ENCODE results near the gene C5orf52.

DNA sequence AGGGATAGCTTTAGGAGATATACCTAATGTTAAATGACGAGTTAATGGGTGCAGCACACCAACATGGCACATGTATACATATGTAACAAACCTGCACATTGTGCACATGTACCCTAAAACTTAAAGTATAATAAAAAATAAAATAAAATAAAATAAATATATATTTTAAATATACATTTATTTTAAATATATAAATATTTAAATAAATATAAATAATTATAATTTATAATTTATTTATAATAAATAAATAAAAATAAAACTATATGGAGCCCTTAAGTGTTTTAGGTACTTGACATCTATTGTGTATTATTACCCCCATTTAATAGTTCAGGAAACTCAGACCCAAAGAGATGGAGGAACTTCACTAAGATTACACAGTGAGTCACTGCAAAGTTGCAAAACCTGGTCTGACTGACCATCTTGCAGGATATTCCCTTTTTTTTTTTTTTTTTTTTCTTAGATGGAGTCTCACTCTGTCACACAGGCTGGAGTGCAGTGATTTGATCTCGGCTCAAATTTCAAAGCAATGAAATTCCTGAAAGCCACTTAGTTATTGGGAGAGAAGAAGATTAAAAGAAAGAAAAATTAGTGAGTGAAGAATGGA lies 5.8 kb upstream of the C5orf52 start:
- TF ChIP-seq EZH2 (IDR thresholded peaks at IDR 0.05; ENCODE audit: borderline replicate concordance, low read length) = no peak
- TF ChIP-seq, protein P1, sequence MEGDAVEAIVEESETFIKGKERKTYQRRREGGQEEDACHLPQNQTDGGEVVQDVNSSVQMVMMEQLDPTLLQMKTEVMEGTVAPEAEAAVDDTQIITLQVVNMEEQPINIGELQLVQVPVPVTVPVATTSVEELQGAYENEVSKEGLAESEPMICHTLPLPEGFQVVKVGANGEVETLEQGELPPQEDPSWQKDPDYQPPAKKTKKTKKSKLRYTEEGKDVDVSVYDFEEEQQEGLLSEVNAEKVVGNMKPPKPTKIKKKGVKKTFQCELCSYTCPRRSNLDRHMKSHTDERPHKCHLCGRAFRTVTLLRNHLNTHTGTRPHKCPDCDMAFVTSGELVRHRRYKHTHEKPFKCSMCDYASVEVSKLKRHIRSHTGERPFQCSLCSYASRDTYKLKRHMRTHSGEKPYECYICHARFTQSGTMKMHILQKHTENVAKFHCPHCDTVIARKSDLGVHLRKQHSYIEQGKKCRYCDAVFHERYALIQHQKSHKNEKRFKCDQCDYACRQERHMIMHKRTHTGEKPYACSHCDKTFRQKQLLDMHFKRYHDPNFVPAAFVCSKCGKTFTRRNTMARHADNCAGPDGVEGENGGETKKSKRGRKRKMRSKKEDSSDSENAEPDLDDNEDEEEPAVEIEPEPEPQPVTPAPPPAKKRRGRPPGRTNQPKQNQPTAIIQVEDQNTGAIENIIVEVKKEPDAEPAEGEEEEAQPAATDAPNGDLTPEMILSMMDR (conservative IDR thresholded peaks at IDR 0.05 in 1 of 2, IDR thresholded peaks at IDR 0.05 in 1 of 2; ENCODE audit: extremely low read depth in 1 of 2, insufficient read depth in 1 of 2, low read depth in 1 of 2, low read length in 2 of 2) = no peak
